ENCODE measurements around the gene KANSL3.

Gene KANSL3

GRCh38 chr2:96664366-96664925, 26.3 kb upstream of the KANSL3 start:
- no peak overlapping the region for H3K4me3 ChIP-seq (IDR thresholded peaks at IDR 0.05; ENCODE audit: insufficient read depth, low read depth, low read length)

GRCh38 chr2:96663829-96664228, 25.7 kb upstream of the KANSL3 start:
- no peak for TF ChIP-seq CTCF (conservative IDR thresholded peaks at IDR 0.05; ENCODE audit: low read depth, low read length)
- H4K20me1 ChIP-seq (ENCODE audit: insufficient read depth) = no peaks in the 10 kb centered on the region
- no peak overlapping the region for H3K4me3 ChIP-seq (IDR thresholded peaks at IDR 0.05; ENCODE audit: insufficient read depth, low read depth, low read length)
- no peak overlapping the region for H3K9ac ChIP-seq
- H3K4me1 ChIP-seq (ENCODE audit: low read depth, poor library complexity, severe bottlenecking) = no peaks in the 10 kb centered on the region
- H3K4me2 ChIP-seq = no peak overlapping the region
- no peaks in the 10 kb centered on the region for H3K27me3 ChIP-seq (ENCODE audit: insufficient read depth, low read depth)
- no peaks in the 10 kb centered on the region for H3K79me2 ChIP-seq (ENCODE audit: insufficient read depth, low read depth)
- H3K27ac ChIP-seq = no peak overlapping the region
- no peaks in the 10 kb centered on the region for H3K36me3 ChIP-seq (ENCODE audit: insufficient read depth)
- no peak overlapping the region for H2AFZ ChIP-seq (ENCODE audit: low read depth)

More at GRCh38 chr2:96664366-96664925, 26.3 kb upstream of the KANSL3 start:
- H3K4me2 ChIP-seq = no peak overlapping the region
- no peaks in the 10 kb centered on the region for H3K36me3 ChIP-seq (ENCODE audit: insufficient read depth)
- H3K27me3 ChIP-seq (ENCODE audit: insufficient read depth, low read depth) = no peaks in the 10 kb centered on the region
- H2AFZ ChIP-seq (ENCODE audit: low read depth) = no peak overlapping the region
- no peak overlapping the region for H3K9ac ChIP-seq
- no peak overlapping the region for H3K27ac ChIP-seq
- H4K20me1 ChIP-seq (ENCODE audit: insufficient read depth) = no peaks in the 10 kb centered on the region
- H3K79me2 ChIP-seq (ENCODE audit: insufficient read depth, low read depth) = no peaks in the 10 kb centered on the region
- TF ChIP-seq CTCF (conservative IDR thresholded peaks at IDR 0.05; ENCODE audit: low read depth, low read length) = no peak
- H3K4me1 ChIP-seq (ENCODE audit: low read depth, poor library complexity, severe bottlenecking) = no peaks in the 10 kb centered on the region

GRCh38 chr2:96663177-96663576, 25.1 kb upstream of the KANSL3 start:
- no peak overlapping the region for H3K4me2 ChIP-seq
- no peaks in the 10 kb centered on the region for H3K27me3 ChIP-seq (ENCODE audit: insufficient read depth, low read depth)
- H2AFZ ChIP-seq (ENCODE audit: low read depth) = no peak overlapping the region
- H3K4me3 ChIP-seq (IDR thresholded peaks at IDR 0.05; ENCODE audit: insufficient read depth, low read depth, low read length) = no peak overlapping the region
- no peak for TF ChIP-seq CTCF (conservative IDR thresholded peaks at IDR 0.05; ENCODE audit: low read depth, low read length)
- no peak overlapping the region for H3K27ac ChIP-seq
- no peaks in the 10 kb centered on the region for H3K36me3 ChIP-seq (ENCODE audit: insufficient read depth)
- H3K79me2 ChIP-seq (ENCODE audit: insufficient read depth, low read depth) = no peaks in the 10 kb centered on the region
- H4K20me1 ChIP-seq (ENCODE audit: insufficient read depth) = no peaks in the 10 kb centered on the region
- H3K9ac ChIP-seq = no peak overlapping the region
- no peaks in the 10 kb centered on the region for H3K4me1 ChIP-seq (ENCODE audit: low read depth, poor library complexity, severe bottlenecking)

GRCh38 chr2:96662360-96662759, 24.2 kb upstream of the KANSL3 start:
- Histone ChIP-seq H4K20me1 (ENCODE audit: insufficient read depth) (no peaks in the 10 kb centered on the region), H3K79me2 (ENCODE audit: insufficient read depth, low read depth) (no peaks in the 10 kb centered on the region), H3K4me2 (no peak overlapping the region), H3K4me3 (IDR thresholded peaks at IDR 0.05; ENCODE audit: insufficient read depth, low read depth, low read length) (no peak overlapping the region), H3K27me3 (ENCODE audit: insufficient read depth, low read depth) (no peaks in the 10 kb centered on the region), H3K9ac (no peak overlapping the region), H2AFZ (ENCODE audit: low read depth) (no peak overlapping the region), H3K27ac (no peak overlapping the region), H3K36me3 (ENCODE audit: insufficient read depth) (no peaks in the 10 kb centered on the region), H3K4me1 (ENCODE audit: low read depth, poor library complexity, severe bottlenecking) (no peaks in the 10 kb centered on the region)
- TF ChIP-seq CTCF (conservative IDR thresholded peaks at IDR 0.05; ENCODE audit: low read depth, low read length) = no peak

Measured in KMS-11 (cell line).